Colonic mucosa (tissue), 4 donors: ENCODE measurements around the gene RAP1GDS1. TPM values are rescaled to one million over a fixed set of nuclear protein-coding genes. Genes with fewer than 3 reads are reported as not detected.

Experiments used
- DNase-seq: peaks from one replicate; pipeline ENCODE4 v3.0.0-alpha.2; 2020
- H3K27ac ChIP-seq: fragments of 200-600 bp; one replicate; pipeline ENCODE4 v1.8.0; 2021
- H3K27me3 ChIP-seq: fragments of 200-600 bp; one replicate; pipeline ENCODE4 v1.8.0; 2021
- H3K36me3 ChIP-seq: fragments of 200-600 bp; one replicate; pipeline ENCODE4 v1.8.0; 2021
- H3K4me1 ChIP-seq: fragments of 200-600 bp; one replicate; pipeline ENCODE4 v1.8.0; 2021; ENCODE audit warnings: mild to moderate bottlenecking
- H3K4me3 ChIP-seq: fragments of 200-600 bp; one replicate; pipeline ENCODE4 v1.8.0; 2021
- H3K9ac ChIP-seq, 2 donors: one replicate each; pipeline ENCODE4 v1.7.0; 2013; ENCODE audit warnings: control low read depth in 2 of 2, low read depth in 2 of 2, low read length in 2 of 2
- H3K9me3 ChIP-seq: fragments of 200-600 bp; one replicate; pipeline ENCODE4 v1.8.0; 2021
- intact Hi-C: fragments of 100-400 bp; cut with DNase I; formaldehyde crosslinking; loops from one replicate; pipeline ENCODE4 v1.14.1; 2022
- total RNA-seq, 2 donors: library from RNA; stranded (reverse); fragmentation: NEBNext Ultra II Directional in 1 of 2; extraction: Animal tissue kit (Norgen Biotek cat#: 25700) in 1 of 2; gene quantifications; one replicate each; pipeline ENCODE4 v1.2.1, GENCODE V29; 2021
- TF ChIP-seq, protein P1 (sequence below): fragments of 200-600 bp; IDR thresholded peaks from one replicate; pipeline ENCODE4 v1.8.0; 2022; ENCODE audit warnings: antibody characterized with exemption, mild to moderate bottlenecking
- donor health status: healthy.
- donor health status: DM: no; HTN: no; CAD: no.
- donor health status: DM: no; HTN: no; CAD: no.

RAP1GDS1 gene
- total RNA-seq, 2 donors from 2014 or later = 38.4 to 42.3 TPM

DNA sequence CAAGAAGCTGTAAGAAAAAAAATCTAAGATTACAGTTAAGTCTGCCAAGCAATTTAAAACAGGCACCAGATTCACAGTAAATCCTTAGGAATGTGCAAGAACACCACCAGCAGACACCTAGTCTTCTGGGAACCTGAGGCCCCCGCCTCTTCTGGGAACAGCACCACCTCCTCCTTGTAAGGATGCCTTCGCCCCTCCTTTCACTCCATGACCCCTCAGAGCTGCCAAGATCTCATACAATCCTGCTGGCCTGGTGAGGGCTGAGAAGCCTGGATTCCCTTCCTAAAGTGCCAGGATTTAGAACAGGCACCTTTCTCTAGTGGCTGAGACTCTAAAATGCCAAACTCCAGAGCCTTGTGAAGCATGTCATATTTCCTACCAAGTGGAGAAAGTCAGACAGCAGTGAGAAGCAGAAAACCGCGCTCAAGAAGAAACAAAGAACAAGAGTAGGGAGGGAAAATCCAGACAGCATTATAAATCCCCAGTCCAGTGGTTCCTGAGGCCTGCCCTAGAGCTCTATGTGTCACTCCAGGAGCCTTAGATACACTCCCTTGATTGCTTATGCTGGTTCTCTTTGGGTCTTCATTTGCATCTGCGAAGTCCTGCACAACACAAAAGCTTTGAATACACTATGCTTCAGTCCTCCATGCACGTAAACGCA is 230.8 kb downstream of the RAP1GDS1 start:
- Histone ChIP-seq H3K4me1 (no peaks in the 10 kb centered on the region), H3K27me3 (no peaks in the 10 kb centered on the region), H3K36me3 (no peaks in the 10 kb centered on the region), H3K9me3 (no peaks in the 10 kb centered on the region), H3K9ac (no peak overlapping the region), H3K4me3 (no peak overlapping the region), H3K27ac (no peak overlapping the region)
- no peak for DNase-seq
- intact Hi-C loops = no loop called here
- TF ChIP-seq, protein P1, sequence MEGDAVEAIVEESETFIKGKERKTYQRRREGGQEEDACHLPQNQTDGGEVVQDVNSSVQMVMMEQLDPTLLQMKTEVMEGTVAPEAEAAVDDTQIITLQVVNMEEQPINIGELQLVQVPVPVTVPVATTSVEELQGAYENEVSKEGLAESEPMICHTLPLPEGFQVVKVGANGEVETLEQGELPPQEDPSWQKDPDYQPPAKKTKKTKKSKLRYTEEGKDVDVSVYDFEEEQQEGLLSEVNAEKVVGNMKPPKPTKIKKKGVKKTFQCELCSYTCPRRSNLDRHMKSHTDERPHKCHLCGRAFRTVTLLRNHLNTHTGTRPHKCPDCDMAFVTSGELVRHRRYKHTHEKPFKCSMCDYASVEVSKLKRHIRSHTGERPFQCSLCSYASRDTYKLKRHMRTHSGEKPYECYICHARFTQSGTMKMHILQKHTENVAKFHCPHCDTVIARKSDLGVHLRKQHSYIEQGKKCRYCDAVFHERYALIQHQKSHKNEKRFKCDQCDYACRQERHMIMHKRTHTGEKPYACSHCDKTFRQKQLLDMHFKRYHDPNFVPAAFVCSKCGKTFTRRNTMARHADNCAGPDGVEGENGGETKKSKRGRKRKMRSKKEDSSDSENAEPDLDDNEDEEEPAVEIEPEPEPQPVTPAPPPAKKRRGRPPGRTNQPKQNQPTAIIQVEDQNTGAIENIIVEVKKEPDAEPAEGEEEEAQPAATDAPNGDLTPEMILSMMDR = no peak

DNA sequence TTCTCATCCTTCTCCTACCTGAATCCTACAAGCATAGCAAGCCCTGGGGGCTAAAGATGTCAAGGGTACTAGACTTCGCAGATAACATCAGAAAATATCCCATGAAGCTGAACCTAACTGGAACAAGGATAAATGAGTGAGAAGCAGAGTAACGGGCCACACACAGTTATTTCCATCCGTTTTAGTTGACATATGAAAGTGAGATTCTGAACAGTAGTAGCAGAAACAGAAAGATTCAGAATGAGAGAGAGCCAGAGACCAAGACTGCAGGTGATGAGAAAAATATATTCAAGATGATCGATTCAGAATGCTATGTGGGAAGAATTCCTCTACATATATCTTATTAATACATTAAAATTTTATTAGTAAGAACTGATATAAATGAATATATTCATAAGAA is 232.1 kb downstream of the RAP1GDS1 start:
- no peak overlapping the region for H3K9ac ChIP-seq
- H3K4me1 ChIP-seq = no peaks in the 10 kb centered on the region
- no peaks in the 10 kb centered on the region for H3K27me3 ChIP-seq
- H3K27ac ChIP-seq = no peak overlapping the region
- H3K4me3 ChIP-seq = no peak overlapping the region
- intact Hi-C loops = no loop called here
- H3K9me3 ChIP-seq = no peaks in the 10 kb centered on the region
- TF ChIP-seq, protein P1 = no peak
- no peak for DNase-seq
- no peaks in the 10 kb centered on the region for H3K36me3 ChIP-seq

Other genes starting within 250 kb of the RAP1GDS1 start
- under 1 TPM in 1 of 2 donors, not detected in 1; 0.19 TPM for gene STPG2, start 117.9 kb upstream of the RAP1GDS1 start, total RNA-seq